ENCODE results near the gene CREB5.

DNA sequence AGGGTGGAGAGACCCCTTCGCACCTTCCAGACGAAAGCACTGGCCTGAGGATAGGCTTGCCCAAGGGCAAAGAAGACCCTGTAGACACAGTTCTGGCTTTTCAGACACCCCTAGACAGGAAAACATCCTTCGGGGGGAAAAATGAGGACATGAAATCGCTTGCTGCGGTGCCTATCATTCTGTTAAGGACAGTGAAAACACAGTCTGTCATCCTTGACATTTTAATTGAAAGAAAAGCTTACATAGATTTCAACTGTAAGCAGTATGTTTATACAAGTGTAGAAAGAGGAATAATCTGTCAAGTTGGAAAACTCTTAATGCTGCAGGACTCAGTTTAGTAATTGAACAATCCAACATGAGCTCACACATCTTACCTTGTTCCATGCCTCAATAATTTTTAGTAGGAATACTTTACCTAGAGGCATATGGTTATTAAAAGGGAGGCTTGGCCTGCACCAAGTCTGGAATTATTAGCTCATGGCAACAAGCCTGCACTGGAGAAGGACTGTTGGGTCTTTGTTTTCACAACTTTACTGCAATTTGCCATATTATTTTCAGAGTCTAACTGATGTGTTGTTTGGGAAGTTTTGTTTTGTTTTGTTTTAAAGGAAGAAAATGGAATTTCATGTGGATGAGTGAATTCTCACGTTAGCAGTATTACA lies 302.3 kb downstream of the CREB5 start:
- no peak for TF ChIP-seq EZH2 (IDR thresholded peaks at IDR 0.05; ENCODE audit: borderline replicate concordance, low read depth, low read length, severe bottlenecking)
- TF ChIP-seq, protein P1, sequence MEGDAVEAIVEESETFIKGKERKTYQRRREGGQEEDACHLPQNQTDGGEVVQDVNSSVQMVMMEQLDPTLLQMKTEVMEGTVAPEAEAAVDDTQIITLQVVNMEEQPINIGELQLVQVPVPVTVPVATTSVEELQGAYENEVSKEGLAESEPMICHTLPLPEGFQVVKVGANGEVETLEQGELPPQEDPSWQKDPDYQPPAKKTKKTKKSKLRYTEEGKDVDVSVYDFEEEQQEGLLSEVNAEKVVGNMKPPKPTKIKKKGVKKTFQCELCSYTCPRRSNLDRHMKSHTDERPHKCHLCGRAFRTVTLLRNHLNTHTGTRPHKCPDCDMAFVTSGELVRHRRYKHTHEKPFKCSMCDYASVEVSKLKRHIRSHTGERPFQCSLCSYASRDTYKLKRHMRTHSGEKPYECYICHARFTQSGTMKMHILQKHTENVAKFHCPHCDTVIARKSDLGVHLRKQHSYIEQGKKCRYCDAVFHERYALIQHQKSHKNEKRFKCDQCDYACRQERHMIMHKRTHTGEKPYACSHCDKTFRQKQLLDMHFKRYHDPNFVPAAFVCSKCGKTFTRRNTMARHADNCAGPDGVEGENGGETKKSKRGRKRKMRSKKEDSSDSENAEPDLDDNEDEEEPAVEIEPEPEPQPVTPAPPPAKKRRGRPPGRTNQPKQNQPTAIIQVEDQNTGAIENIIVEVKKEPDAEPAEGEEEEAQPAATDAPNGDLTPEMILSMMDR (IDR thresholded peaks at IDR 0.05; ENCODE audit: borderline replicate concordance, extremely low read depth, low read length, poor library complexity, severe bottlenecking), result no peak

Data from DND-41 (cell line).